K562 (cell line): ENCODE measurements around the gene SLC36A3. TPM values are rescaled to one million over a fixed set of nuclear protein-coding genes. Genes with fewer than 3 reads are reported as not detected.

Source experiments
- BRCA1 ChIP-seq, 2 experiments: fragments of 450-650 bp in 1 of 2; sonication (generic) in 1 of 2; formaldehyde crosslinking in 1 of 2; IDR thresholded peaks; 2 replicates each; pipeline versions ENCODE4 v1.5.0 to v1.6.1; 2017 to 2020; ENCODE audit warnings: mild to moderate bottlenecking in 1 of 2, missing genetic modification reagents in 1 of 2
- CEBPG ChIP-seq, 3 experiments: fragments of 200-800 bp in 1 of 3; sonication (Bioruptor generic) in 1 of 3; sonication (generic) in 1 of 3; formaldehyde crosslinking in 1 of 3; IDR thresholded peaks in 2 of 3; conservative IDR thresholded peaks in 1 of 3; 2 replicates each; pipeline versions ENCODE4 v1.6.1 to v1.8.0; 2016 to 2022; ENCODE audit warnings: missing compliant biosample characterization in 2 of 3, missing genetic modification characterization in 2 of 3, mild to moderate bottlenecking in 1 of 3, missing genetic modification reagents in 1 of 3
- ELF1 ChIP-seq: fragments of 200-800 bp; sonication (Bioruptor generic); IDR thresholded peaks from 2 replicates; pipeline ENCODE4 v1.6.1; 2016; ENCODE audit warnings: missing genetic modification characterization, missing compliant biosample characterization
- HMG20A ChIP-seq: fragments of 450-650 bp; formaldehyde crosslinking; conservative IDR thresholded peaks from 2 replicates; pipeline ENCODE4 v1.4.0; 2020; ENCODE audit warnings: mild to moderate bottlenecking, mixed read lengths
- MGA ChIP-seq: fragments of 450-650 bp; IDR thresholded peaks from 2 replicates; pipeline ENCODE4 v1.6.1; 2016; ENCODE audit warnings: mild to moderate bottlenecking, moderate library complexity
- SRSF7 ChIP-seq: fragments of 200-400 bp; formaldehyde crosslinking; optimal IDR thresholded peaks from 2 replicates; pipeline ENCODE3; 2017; ENCODE audit warnings: mild to moderate bottlenecking, low read depth, low read length
- ZFP1 ChIP-seq: fragments of 450-650 bp; formaldehyde crosslinking; IDR thresholded peaks from 2 replicates; pipeline ENCODE4 v1.4.0; 2020; ENCODE audit warnings: mild to moderate bottlenecking, mixed read lengths
- ZFP91 ChIP-seq: sonication (generic); formaldehyde crosslinking; IDR thresholded peaks from 2 replicates; pipeline ENCODE4 v1.8.0; 2022; ENCODE audit warnings: mild to moderate bottlenecking, missing genetic modification reagents
- ZNF395 ChIP-seq: fragments of 200-800 bp; sonication (Bioruptor generic); IDR thresholded peaks from 2 replicates; pipeline ENCODE4 v1.6.1; 2017; ENCODE audit warnings: missing genetic modification characterization, missing compliant biosample characterization
- ZNF436 ChIP-seq: fragments of 250-450, 450-650 bp; sonication (Bioruptor Pico); formaldehyde crosslinking; IDR thresholded peaks from 2 replicates; pipeline ENCODE4 v1.7.0; 2020; ENCODE audit warnings: mild to moderate bottlenecking
- polyA plus RNA-seq, 8 experiments: library from polyadenylated mRNA; depleted of rRNA in 4 of 8; stranded (reverse) in 5 of 8; unstranded in 3 of 8; fragments of >200 nt; fragmentation: Nextera tagmentation in 2 of 8; fragmentation: Illumina TruSeq in 1 of 8; extraction: Ambion mirVana in 2 of 8; extraction: Trizol in 1 of 8; gene quantifications; 2 replicates each; pipeline versions ENCODE4 v1.2.1 to v1.2.3, GENCODE V29; 2011 to 2014; ENCODE audit warnings: inconsistent platforms in 1 of 8, missing spikeins in 1 of 8
- total RNA-seq, 7 experiments: library from RNA; depleted of rRNA in 6 of 7; stranded (reverse); fragments of >200 nt in 6 of 7; fragmentation: Illumina TruSeq in 2 of 7; extraction: Trizol in 2 of 7; gene quantifications; 2 replicates each; pipeline versions ENCODE4 v1.2.1 to v1.2.3, GENCODE V29; 2011 to 2021; ENCODE audit warnings: low replicate concordance in 1 of 7

The SLC36A3 gene
- total and polyA plus RNA-seq, 9 of the 15 experiments (the other 6 are each of a cell fraction or from before 2014, with no cell fraction given) = not detected

GRCh38 chr5:151234476-151235238 is 68.9 kb downstream of the SLC36A3 start (continued):
- TF ChIP-seq MGA (no peak), ZFP1 (no peak), ELF1 (tag) (no peak), ZNF395 (CRISPR knock-in tag) (no peak), SRSF7 (no peak), ZFP91 (CRISPR knock-in tag) (0 out of 2 replicates have a peak, but pooled peaks have one; percentile 22), CEBPG (CRISPR knock-in tag; IDR thresholded peaks at IDR 0.05) (no peak), CEBPG (tag; conservative IDR thresholded peaks at IDR 0.05 in 1 of 2, IDR thresholded peaks at IDR 0.05 in 1 of 2) (0 out of 4 replicates have a peak, but pooled peaks of 1 of the 2 experiments have one; percentile 11), ZNF436 (CRISPR knock-in tag) (no peak), HMG20A (no peak), BRCA1 (IDR thresholded peaks at IDR 0.05) (no peak), BRCA1 (CRISPR knock-in tag; IDR thresholded peaks at IDR 0.05) (no peak)
